ENCODE results near the gene BMP2K. TPM values are rescaled to one million over a fixed set of nuclear protein-coding genes. Genes with fewer than 3 reads are reported as not detected.

BMP2K gene
- total and polyA plus RNA-seq, 8 donors: 4.7 to 68.7 (median 17.0) TPM

DNA sequence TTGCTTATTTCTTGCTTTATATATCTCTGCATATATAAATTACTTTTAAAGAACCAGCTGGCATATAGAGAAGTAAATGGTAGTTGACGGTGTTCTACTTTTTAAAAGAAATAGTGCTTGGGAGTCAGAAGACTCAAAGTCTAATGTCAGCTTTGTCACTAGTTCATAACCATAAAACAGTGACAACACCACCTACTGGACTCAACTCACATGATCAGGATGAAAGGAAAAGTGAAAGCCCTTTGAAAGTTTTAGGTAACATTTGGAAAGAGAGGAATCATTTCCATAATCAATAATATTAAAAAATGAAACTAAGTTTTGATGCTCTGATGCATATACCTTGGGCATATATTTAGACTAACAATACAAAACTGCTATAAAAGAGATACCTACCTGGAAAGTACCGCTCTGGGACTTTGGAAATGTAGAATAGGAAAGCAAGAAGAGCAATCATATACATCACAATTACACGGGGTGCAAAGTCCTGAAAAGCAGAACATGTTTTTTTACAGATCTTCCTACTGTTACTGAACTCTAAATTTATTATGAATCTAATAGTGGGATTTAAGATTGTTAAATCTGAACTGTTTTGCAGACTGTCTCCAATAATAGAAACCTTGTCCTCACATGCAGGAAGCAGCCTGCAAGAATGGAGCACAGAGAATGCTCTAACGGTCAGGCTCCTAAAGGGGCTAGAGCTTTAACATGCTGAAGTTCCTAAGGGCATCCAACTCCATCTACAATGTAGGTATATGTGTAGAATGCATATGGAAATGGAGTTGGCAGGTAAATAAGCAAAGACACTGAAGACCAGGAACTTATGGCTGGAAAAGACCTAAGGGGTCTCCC is 147.5 kb downstream of the BMP2K start:
- H3K9me3 ChIP-seq: no peaks in the 10 kb centered on the region
- TF ChIP-seq, protein P1, sequence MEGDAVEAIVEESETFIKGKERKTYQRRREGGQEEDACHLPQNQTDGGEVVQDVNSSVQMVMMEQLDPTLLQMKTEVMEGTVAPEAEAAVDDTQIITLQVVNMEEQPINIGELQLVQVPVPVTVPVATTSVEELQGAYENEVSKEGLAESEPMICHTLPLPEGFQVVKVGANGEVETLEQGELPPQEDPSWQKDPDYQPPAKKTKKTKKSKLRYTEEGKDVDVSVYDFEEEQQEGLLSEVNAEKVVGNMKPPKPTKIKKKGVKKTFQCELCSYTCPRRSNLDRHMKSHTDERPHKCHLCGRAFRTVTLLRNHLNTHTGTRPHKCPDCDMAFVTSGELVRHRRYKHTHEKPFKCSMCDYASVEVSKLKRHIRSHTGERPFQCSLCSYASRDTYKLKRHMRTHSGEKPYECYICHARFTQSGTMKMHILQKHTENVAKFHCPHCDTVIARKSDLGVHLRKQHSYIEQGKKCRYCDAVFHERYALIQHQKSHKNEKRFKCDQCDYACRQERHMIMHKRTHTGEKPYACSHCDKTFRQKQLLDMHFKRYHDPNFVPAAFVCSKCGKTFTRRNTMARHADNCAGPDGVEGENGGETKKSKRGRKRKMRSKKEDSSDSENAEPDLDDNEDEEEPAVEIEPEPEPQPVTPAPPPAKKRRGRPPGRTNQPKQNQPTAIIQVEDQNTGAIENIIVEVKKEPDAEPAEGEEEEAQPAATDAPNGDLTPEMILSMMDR (IDR thresholded peaks at IDR 0.05): no peak
- TF ChIP-seq POLR2AphosphoS5 (IDR thresholded peaks at IDR 0.05) (no peak), POLR2A (IDR thresholded peaks at IDR 0.05) (no peak), EP300 (IDR thresholded peaks at IDR 0.05) (no peak)
- H3K4me1 ChIP-seq: no peaks in the 10 kb centered on the region
- WGBS, 5 donors: 65 to 72% (median 69%) methylated on average over 4 of the region's 4 CpGs
- peaks cover 0 to 27% (median 22%) of the 10 kb centered on the region in 4 donors for H3K36me3 ChIP-seq
- H3K27ac ChIP-seq: no peak overlapping the region
- H3K4me3 ChIP-seq: peak overlapping the region in 1 of 4 donors; percentile 26
- intact Hi-C loops (cut with DNase I; ENCODE audit: low total_unique reads): no loop called here
- DNase-seq: peak in 1 of 2 donors; percentile 26
- no peaks in the 10 kb centered on the region for H3K27me3 ChIP-seq

DNA sequence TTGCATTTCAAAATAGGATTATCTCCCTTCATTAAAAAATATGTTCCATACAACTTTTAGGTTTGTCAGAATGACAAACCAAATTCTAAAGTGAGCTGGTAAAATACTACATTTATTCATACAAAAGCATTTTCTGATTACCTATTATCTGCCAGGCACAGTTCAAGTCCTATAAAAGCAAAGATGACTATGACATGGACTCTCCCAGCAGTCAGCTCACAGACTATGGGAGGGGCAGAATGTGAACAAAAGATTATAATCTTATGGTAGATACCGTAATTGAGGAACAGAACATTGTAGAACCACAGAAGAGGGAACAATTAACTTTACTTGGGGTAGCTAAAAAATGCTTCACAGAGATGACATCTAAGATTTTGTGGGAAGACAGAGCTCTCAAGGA is 150.7 kb downstream of the BMP2K start:
- H3K4me3 ChIP-seq: no peak overlapping the region
- WGBS, 5 donors: 53 to 79% (median 68%) methylated on average over 1 of the region's 1 CpG

DNA sequence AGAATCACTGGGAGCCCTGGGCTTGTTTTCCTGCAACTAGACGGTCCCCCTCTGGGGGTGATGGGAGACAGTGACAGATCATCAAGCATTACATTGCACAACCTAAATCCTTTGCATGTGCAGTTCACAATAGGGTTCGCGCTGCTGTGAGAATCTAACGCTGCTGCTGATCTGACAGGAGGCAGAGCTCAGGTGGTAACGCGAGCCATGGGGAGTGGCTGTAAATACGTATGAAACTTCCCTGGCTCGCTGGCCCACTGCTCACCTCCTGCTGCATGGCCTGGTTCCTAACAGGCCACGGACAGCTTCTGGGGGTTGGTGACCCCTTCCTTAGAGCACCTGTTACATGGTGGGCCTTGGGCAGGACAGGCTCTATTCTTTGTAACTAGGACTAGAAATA is 152.7 kb downstream of the BMP2K start:
- no peak for TF ChIP-seq POLR2AphosphoS5 (IDR thresholded peaks at IDR 0.05)
- TF ChIP-seq EP300 (IDR thresholded peaks at IDR 0.05): no peak
- no peak for TF ChIP-seq POLR2A (IDR thresholded peaks at IDR 0.05)
- TF ChIP-seq, protein P1 (IDR thresholded peaks at IDR 0.05): no peak
- Histone ChIP-seq H3K4me3 (no peak overlapping the region), H3K36me3 (peaks cover 0 to 45% (median 37%) of the 10 kb centered on the region in 4 donors), H3K27ac (no peak overlapping the region), H3K4me1 (no peaks in the 10 kb centered on the region), H3K27me3 (no peaks in the 10 kb centered on the region), H3K9me3 (no peaks in the 10 kb centered on the region)
- no peak for DNase-seq
- 89 to 96% (median 94%) methylated on average over 9 of the region's 9 CpGs for WGBS, 5 donors
- intact Hi-C loops (cut with DNase I; ENCODE audit: low total_unique reads): no loop called here

More for the DNA sequence above, 150.7 kb downstream of the BMP2K start:
- Histone ChIP-seq H3K36me3 (peaks cover 0 to 42% (median 35%) of the 10 kb centered on the region in 4 donors), H3K27ac (no peak overlapping the region), H3K27me3 (no peaks in the 10 kb centered on the region), H3K9me3 (no peaks in the 10 kb centered on the region), H3K4me1 (no peaks in the 10 kb centered on the region)
- intact Hi-C loops (cut with DNase I; ENCODE audit: low total_unique reads): no loop called here
- no peak for TF ChIP-seq POLR2A (IDR thresholded peaks at IDR 0.05)
- no peak for TF ChIP-seq POLR2AphosphoS5 (IDR thresholded peaks at IDR 0.05)
- TF ChIP-seq, protein P1 (IDR thresholded peaks at IDR 0.05): no peak
- TF ChIP-seq EP300 (IDR thresholded peaks at IDR 0.05): no peak
- DNase-seq: no peak

DNA sequence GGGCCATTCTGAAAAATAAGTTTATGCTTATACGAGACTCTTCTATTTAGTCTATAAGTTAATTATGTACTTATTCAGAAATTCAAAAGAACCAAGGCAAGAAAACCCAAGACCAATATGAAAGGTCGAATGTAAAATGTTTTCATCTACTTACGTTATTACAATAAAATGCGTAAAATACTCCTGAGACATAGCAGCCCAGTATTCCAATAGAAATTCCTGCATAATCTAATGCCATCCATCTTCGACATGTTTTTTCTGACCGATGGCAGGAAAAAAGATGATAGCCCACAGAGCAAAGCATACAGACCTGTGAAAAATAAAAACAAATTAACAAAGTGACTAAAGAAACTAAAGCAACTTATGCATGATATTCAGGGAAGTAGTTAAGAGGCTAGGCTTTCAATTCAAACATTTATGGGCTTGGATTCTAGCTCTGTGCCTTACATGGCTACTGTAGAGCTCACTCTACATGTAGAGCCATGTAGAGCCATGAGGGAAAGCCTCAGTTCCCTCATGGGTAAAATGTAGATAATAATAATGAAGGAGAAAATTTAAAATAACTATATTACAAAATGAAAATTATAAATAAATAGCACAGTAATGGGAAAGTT is 154.0 kb downstream of the BMP2K start:
- intact Hi-C loops (cut with DNase I; ENCODE audit: low total_unique reads): no loop called here
- H3K36me3 ChIP-seq: peaks cover 0 to 44% (median 33%) of the 10 kb centered on the region in 4 donors
- TF ChIP-seq POLR2AphosphoS5 (IDR thresholded peaks at IDR 0.05): no peak
- TF ChIP-seq, protein P1 (IDR thresholded peaks at IDR 0.05): no peak
- no peaks in the 10 kb centered on the region for H3K4me1 ChIP-seq
- no peak overlapping the region for H3K4me3 ChIP-seq
- 94 to 98% (median 96%) methylated on average over 6 of the region's 6 CpGs for WGBS, 5 donors
- DNase-seq: no peak
- no peaks in the 10 kb centered on the region for H3K9me3 ChIP-seq
- H3K27ac ChIP-seq: no peak overlapping the region
- no peaks in the 10 kb centered on the region for H3K27me3 ChIP-seq

Measured in stomach (tissue), 9 donors.